Measurements from ENCODE around the gene ARL8A.

ARL8A gene

GRCh38 chr1:202107801-202108731 is 36.5 kb downstream of the ARL8A start:
- peak; percentile 28 for DNase-seq

- DNase-seq, result no peak
Observed at GRCh38 chr1:202107321-202107761, 37.2 kb downstream of the ARL8A start.

GRCh38 chr1:202106340-202107254 is 37.9 kb downstream of the ARL8A start:
- no peak for DNase-seq

- no peak for DNase-seq
Observed at GRCh38 chr1:202105571-202106339, 38.8 kb downstream of the ARL8A start.

DNA sequence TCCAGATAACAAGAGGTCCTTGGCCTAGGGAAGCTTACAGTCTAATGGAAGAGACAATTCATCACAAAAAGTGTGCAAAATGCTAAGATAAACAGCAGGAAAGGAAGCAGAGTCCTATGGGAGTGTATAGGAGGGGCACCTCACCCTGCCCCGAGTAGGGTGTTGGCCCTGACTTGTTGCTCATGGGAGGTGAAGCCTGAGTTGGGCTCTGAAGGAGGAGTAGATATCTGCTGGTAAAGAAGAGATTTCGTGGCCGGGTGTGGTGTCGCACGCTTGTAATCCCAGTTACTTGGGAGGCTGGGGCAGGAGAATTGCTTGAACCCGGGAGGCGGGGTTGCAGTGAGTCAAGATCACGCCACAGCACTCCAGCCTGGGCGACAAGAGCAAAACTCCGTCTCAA is 40.5 kb downstream of the ARL8A start:
- no peak for DNase-seq

GRCh38 chr1:202101184-202101583 is 43.4 kb downstream of the ARL8A start:
- DNase-seq, result no peak

GRCh38 chr1:202093858-202094257 is 50.7 kb downstream of the ARL8A start:
- no peak for DNase-seq

DNA sequence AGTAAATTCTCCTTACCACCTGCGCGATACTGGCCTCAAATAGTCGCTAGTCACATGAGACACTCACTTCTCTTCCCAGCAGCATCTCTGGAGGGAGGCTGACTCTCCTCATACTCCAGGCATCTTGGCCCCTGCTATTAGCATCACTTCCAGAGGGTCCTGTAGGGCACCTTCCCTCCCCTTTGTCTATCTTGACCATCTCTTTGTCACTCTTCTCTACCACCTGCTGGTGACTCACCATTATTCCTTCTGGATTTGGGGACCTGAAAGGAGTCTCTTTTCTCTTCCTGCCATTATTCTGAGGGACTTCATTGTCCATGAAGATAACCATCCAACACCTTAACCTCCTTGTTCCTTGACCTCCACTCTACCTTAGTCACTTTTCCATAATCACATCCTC is 53.5 kb downstream of the ARL8A start:
- DNase-seq, result no peak

GRCh38 chr1:202088206-202088605 is 56.3 kb downstream of the ARL8A start:
- no peak for DNase-seq

GRCh38 chr1:202086579-202087350 is 57.8 kb downstream of the ARL8A start:
- DNase-seq, result no peak

GRCh38 chr1:202085682-202086373 is 58.7 kb downstream of the ARL8A start:
- DNase-seq, result no peak

- no peak for DNase-seq
Observed at GRCh38 chr1:202084791-202085681, 59.5 kb downstream of the ARL8A start.

All from NCI-H2227 treated with DMSO at 0.1 percent for 48 hours (cell line).